ENCODE results near the gene GAPDHS. TPM values are rescaled to one million over a fixed set of nuclear protein-coding genes. Genes with fewer than 3 reads are reported as not detected.

GAPDHS gene
- total and polyA plus RNA-seq, 2 of the 13 experiments (the other 11 are each of a cell fraction or from before 2014, with no cell fraction given), result not detected

DNA sequence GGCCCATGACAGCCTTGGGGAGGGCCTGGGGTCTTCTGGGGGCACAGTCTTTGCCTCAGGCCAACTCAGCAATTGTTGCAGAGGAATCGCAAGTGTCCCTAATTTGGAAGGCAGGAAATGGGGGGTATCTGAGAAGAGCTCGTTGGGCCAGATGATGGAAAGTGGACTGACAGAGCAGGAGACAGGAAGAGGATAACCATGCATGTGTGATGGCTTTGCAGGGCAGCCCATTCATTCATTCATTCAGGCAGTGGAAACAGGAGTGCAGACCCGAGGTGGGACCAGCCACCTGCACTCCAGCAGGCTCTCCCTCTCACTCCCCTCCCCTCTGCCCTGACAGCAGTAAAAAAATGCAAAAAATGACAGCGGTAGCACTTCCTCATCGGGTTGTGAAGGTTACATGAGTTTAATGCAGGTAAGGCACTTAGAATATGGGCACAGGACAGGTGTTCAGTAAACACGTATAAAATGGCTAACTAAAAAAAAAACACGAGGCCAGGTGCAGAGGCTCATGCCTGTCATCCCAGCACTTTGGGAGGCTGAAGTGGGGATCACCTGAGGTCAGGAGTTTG lies 7.2 kb downstream of the GAPDHS start:
- POLR2A ChIA-PET, result no interaction called here
- H3K4me1 ChIP-seq (ENCODE audit: insufficient read depth, low read length), result peaks cover 33% of the 10 kb centered on the region
- FAIRE-seq, result no peak
- no peaks in the 10 kb centered on the region for H3K9me3 ChIP-seq (ENCODE audit: low read length)
- no peaks in the 10 kb centered on the region; a peak in 1 of 5 replicates for H3K36me3 ChIP-seq (replicated peaks in 1 of 2; ENCODE audit: control insufficient read depth in 1 of 2, insufficient read depth in 2 of 2, low read length in 2 of 2)
- H2AFZ ChIP-seq (ENCODE audit: low read length), result no peak overlapping the region
- 0 out of 2 replicates have a peak, but pooled peaks have one; percentile 8 for TF ChIP-seq ZNF746 (CRISPR knock-in tag; IDR thresholded peaks at IDR 0.05)
- TF ChIP-seq PTBP1 (IDR thresholded peaks at IDR 0.05; ENCODE audit: low read depth, low read length, poor library complexity, severe bottlenecking), result no peak
- TF ChIP-seq AKAP8 (CRISPR knock-in tag; IDR thresholded peaks at IDR 0.05), result 0 out of 2 replicates have a peak, but pooled peaks have one; percentile 2
- no peak for TF ChIP-seq ZNF547 (CRISPR knock-in tag; IDR thresholded peaks at IDR 0.05)
- TF ChIP-seq MXD4 (CRISPR knock-in tag; IDR thresholded peaks at IDR 0.05), result no peak
- TF ChIP-seq ZNF788 (CRISPR knock-in tag; IDR thresholded peaks at IDR 0.05; ENCODE audit: borderline replicate concordance), result no peak
- no peak overlapping the region for H3K4me2 ChIP-seq (ENCODE audit: low read depth, low read length)
- intact Hi-C loops (cut with micrococcal nuclease; ENCODE audit: unreplicated experiment) (no loop called here), in situ Hi-C loops (cut with HindIII; ENCODE audit: extremely low pct_ligation_motif_present, low pct_unique_long_range_greater_than_20kb) (no loop called here)
- DNase-seq (ENCODE audit: low spot score), result no peak
- no TSS peak for BruUV-seq (replicated peaks)
- no peak for ATAC-seq
- H3K27me3 ChIP-seq (ENCODE audit: control insufficient read depth in 1 of 2, insufficient read depth in 2 of 2, low read length in 2 of 2), result no peaks in the 10 kb centered on the region; a peak in 1 of 5 replicates
- WGBS (ENCODE audit: low lambda C conversion rate), result 95% methylated on average over 7 of the region's 7 CpGs
- H3K4me3 ChIP-seq (replicated peaks in 1 of 3; ENCODE audit: insufficient read depth in 1 of 3, low read depth in 2 of 3, low read length in 3 of 3), result no peak overlapping the region
- H3K27ac ChIP-seq (ENCODE audit: extremely low read length, insufficient read depth, low read length), result no peak overlapping the region
- peaks cover 14% of the 10 kb centered on the region for H3K79me2 ChIP-seq (ENCODE audit: insufficient read depth, low read length)
- no peaks in the 10 kb centered on the region for H4K20me1 ChIP-seq (ENCODE audit: insufficient read depth, low read length)
- no peak overlapping the region for H3K9ac ChIP-seq (ENCODE audit: insufficient read depth, low read depth, low read length)
- CTCF ChIA-PET (ENCODE audit: low intra/inter-chr PET ratio, low total read pairs), result no interaction called here

DNA sequence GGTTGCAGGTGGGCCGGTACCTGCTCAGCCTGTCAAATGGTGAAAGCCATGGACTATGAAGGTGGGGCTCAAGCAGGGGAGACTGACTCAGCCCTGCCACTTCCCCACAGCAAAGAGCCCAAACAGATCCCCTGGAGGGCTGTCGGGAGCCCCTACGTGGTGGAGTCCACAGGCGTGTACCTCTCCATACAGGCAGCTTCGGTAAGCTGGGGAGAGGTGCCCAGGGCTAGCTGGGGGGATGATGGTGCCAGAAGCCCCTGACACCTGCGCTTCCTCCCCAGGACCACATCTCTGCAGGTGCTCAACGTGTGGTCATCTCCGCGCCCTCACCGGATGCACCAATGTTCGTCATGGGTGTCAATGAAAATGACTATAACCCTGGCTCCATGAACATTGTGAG lies 9.0 kb downstream of the GAPDHS start:
- no peak for FAIRE-seq
- H3K79me2 ChIP-seq (ENCODE audit: insufficient read depth, low read length), result peaks cover 25% of the 10 kb centered on the region
- POLR2A ChIA-PET, result no interaction called here

More for the DNA sequence above, 9.0 kb downstream of the GAPDHS start:
- intact Hi-C loops (cut with micrococcal nuclease; ENCODE audit: unreplicated experiment) (no loop called here), in situ Hi-C loops (cut with HindIII; ENCODE audit: extremely low pct_ligation_motif_present, low pct_unique_long_range_greater_than_20kb) (no loop called here)
- Histone ChIP-seq H3K4me3 (replicated peaks in 1 of 3; ENCODE audit: insufficient read depth in 1 of 3, low read depth in 2 of 3, low read length in 3 of 3) (no peak overlapping the region), H3K27me3 (ENCODE audit: control insufficient read depth in 1 of 2, insufficient read depth in 2 of 2, low read length in 2 of 2) (no peaks in the 10 kb centered on the region; a peak in 1 of 5 replicates), H3K4me2 (ENCODE audit: low read depth, low read length) (no peak overlapping the region), H2AFZ (ENCODE audit: low read length) (no peak overlapping the region), H3K36me3 (replicated peaks in 1 of 2; ENCODE audit: control insufficient read depth in 1 of 2, insufficient read depth in 2 of 2, low read length in 2 of 2) (peaks cover 0 to 1% of the 10 kb centered on the region in 2 experiments; a peak in 2 of 5 replicates), H3K9ac (ENCODE audit: insufficient read depth, low read depth, low read length) (no peak overlapping the region), H3K4me1 (ENCODE audit: insufficient read depth, low read length) (peaks cover 45% of the 10 kb centered on the region), H4K20me1 (ENCODE audit: insufficient read depth, low read length) (no peaks in the 10 kb centered on the region), H3K27ac (ENCODE audit: extremely low read length, insufficient read depth, low read length) (no peak overlapping the region), H3K9me3 (ENCODE audit: low read length) (no peaks in the 10 kb centered on the region)
- DNase-seq (ENCODE audit: low spot score) (no peak), ATAC-seq (no peak)
- 97% methylated on average over 4 of the region's 11 CpGs for WGBS (ENCODE audit: low lambda C conversion rate)
- CTCF ChIA-PET (ENCODE audit: low intra/inter-chr PET ratio, low total read pairs), result no interaction called here
- BruUV-seq (replicated peaks), result no TSS peak
- TF ChIP-seq GABPB1 (CRISPR knock-in tag; IDR thresholded peaks at IDR 0.05) (no peak), AGO2 (optimal IDR thresholded peaks at IDR 0.05; ENCODE audit: low read depth, low read length) (peak; percentile 61), ZSCAN22 (CRISPR knock-in tag; IDR thresholded peaks at IDR 0.05) (no peak), ZNF768 (CRISPR knock-in tag; IDR thresholded peaks at IDR 0.05) (no peak), SMARCC2 (IDR thresholded peaks at IDR 0.05) (no peak)
